ENCODE data around the gene TMEM11.

TMEM11 gene

GRCh38 chr17:21239680-21240368, 25.9 kb upstream of the TMEM11 start:
- Histone ChIP-seq H3K4me2 (ENCODE audit: low read length) (no peak overlapping the region), H3K27ac (ENCODE audit: low read depth, low read length) (peak overlapping the region; percentile 30), H3K4me1 (ENCODE audit: control insufficient read depth, low read depth, low read length) (no peaks in the 10 kb centered on the region), H3K9ac (ENCODE audit: low read length) (no peak overlapping the region), H3K4ac (ENCODE audit: low read depth, low read length) (no peak overlapping the region), H3K79me2 (ENCODE audit: control insufficient read depth, insufficient read depth, low read length) (no peaks in the 10 kb centered on the region), H3K56ac (ENCODE audit: low read length) (peak overlapping the region; percentile 28), H4K8ac (ENCODE audit: low read depth, low read length) (no peak overlapping the region), H3K27me3 (ENCODE audit: insufficient read depth, low read length, poor library complexity) (no peaks in the 10 kb centered on the region), H3K79me1 (ENCODE audit: low read length) (no peaks in the 10 kb centered on the region), H3K23ac (ENCODE audit: low read length) (no peak overlapping the region), H4K5ac (ENCODE audit: low read length) (no peak overlapping the region), H2BK15ac (replicated peaks; ENCODE audit: low read depth) (no peak overlapping the region), H3K4me3 (ENCODE audit: low read length) (no peak overlapping the region), H2BK120ac (ENCODE audit: low read depth, low read length) (no peak overlapping the region), H2BK5ac (ENCODE audit: low read length) (no peak overlapping the region), H2AK5ac (ENCODE audit: low read length) (no peak overlapping the region), H3K18ac (ENCODE audit: low read length) (no peak overlapping the region), H3K36me3 (ENCODE audit: control insufficient read depth, insufficient read depth, low read length) (no peaks in the 10 kb centered on the region)
- peak; percentile 72 for DNase-seq
- no CpG with 5 or more reads among the region's 12 CpGs for WGBS (ENCODE audit: extremely low coverage, insufficient coverage, low lambda C conversion rate)

DNA sequence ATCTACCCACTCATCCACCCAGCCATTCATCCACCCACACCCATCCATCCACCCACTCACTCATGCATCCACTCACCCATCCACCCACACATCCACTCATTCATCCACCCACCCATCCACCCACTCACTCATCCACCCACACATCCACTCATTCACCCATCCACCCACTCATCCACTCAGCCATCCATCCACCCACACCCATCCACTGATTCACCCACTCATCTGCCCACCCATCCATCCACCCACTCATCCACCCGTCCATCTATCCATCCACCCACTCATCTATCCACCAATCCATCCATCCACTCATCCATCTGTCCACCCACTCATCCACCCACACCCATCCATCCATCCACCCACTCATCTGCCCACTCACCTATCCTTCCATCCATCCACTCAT, 22.0 kb upstream of the TMEM11 start:
- no CpG with 5 or more reads among the region's 1 CpG for WGBS (ENCODE audit: extremely low coverage, insufficient coverage, low lambda C conversion rate)
- Histone ChIP-seq H4K8ac (ENCODE audit: low read depth, low read length) (no peak overlapping the region), H3K9ac (ENCODE audit: low read length) (no peak overlapping the region)

GRCh38 chr17:21233581-21234347, 19.8 kb upstream of the TMEM11 start:
- H3K4me1 ChIP-seq (ENCODE audit: control insufficient read depth, low read depth, low read length): no peaks in the 10 kb centered on the region
- H3K23ac ChIP-seq (ENCODE audit: low read length): no peak overlapping the region
- H2BK120ac ChIP-seq (ENCODE audit: low read depth, low read length): no peak overlapping the region
- H2AK5ac ChIP-seq (ENCODE audit: low read length): no peak overlapping the region
- no peaks in the 10 kb centered on the region for H3K36me3 ChIP-seq (ENCODE audit: control insufficient read depth, insufficient read depth, low read length)
- no peak overlapping the region for H3K4me2 ChIP-seq (ENCODE audit: low read length)
- no peaks in the 10 kb centered on the region for H3K79me1 ChIP-seq (ENCODE audit: low read length)
- no peaks in the 10 kb centered on the region for H3K27me3 ChIP-seq (ENCODE audit: insufficient read depth, low read length, poor library complexity)
- H3K9ac ChIP-seq (ENCODE audit: low read length): no peak overlapping the region
- no peak overlapping the region for H4K8ac ChIP-seq (ENCODE audit: low read depth, low read length)
- H2BK15ac ChIP-seq (replicated peaks; ENCODE audit: low read depth): no peak overlapping the region
- H3K56ac ChIP-seq (ENCODE audit: low read length): no peak overlapping the region
- no CpG with 5 or more reads among the region's 7 CpGs for WGBS (ENCODE audit: extremely low coverage, insufficient coverage, low lambda C conversion rate)
- H3K4ac ChIP-seq (ENCODE audit: low read depth, low read length): no peak overlapping the region
- H3K27ac ChIP-seq (ENCODE audit: low read depth, low read length): no peak overlapping the region
- no peak overlapping the region for H2BK5ac ChIP-seq (ENCODE audit: low read length)
- no peak for DNase-seq
- no peak overlapping the region for H4K5ac ChIP-seq (ENCODE audit: low read length)
- no peaks in the 10 kb centered on the region for H3K79me2 ChIP-seq (ENCODE audit: control insufficient read depth, insufficient read depth, low read length)
- H3K18ac ChIP-seq (ENCODE audit: low read length): no peak overlapping the region
- no peak overlapping the region for H3K4me3 ChIP-seq (ENCODE audit: low read length)

More for the DNA sequence above, 22.0 kb upstream of the TMEM11 start:
- no peak overlapping the region for H3K4ac ChIP-seq (ENCODE audit: low read depth, low read length)
- H2BK5ac ChIP-seq (ENCODE audit: low read length): no peak overlapping the region
- H2BK15ac ChIP-seq (replicated peaks; ENCODE audit: low read depth): no peak overlapping the region
- no peak overlapping the region for H3K18ac ChIP-seq (ENCODE audit: low read length)
- no peak for DNase-seq
- H2AK5ac ChIP-seq (ENCODE audit: low read length): no peak overlapping the region
- H3K36me3 ChIP-seq (ENCODE audit: control insufficient read depth, insufficient read depth, low read length): no peaks in the 10 kb centered on the region
- no peaks in the 10 kb centered on the region for H3K79me2 ChIP-seq (ENCODE audit: control insufficient read depth, insufficient read depth, low read length)
- no peak overlapping the region for H3K56ac ChIP-seq (ENCODE audit: low read length)
- H3K4me2 ChIP-seq (ENCODE audit: low read length): no peak overlapping the region
- H3K27ac ChIP-seq (ENCODE audit: low read depth, low read length): no peak overlapping the region
- H3K27me3 ChIP-seq (ENCODE audit: insufficient read depth, low read length, poor library complexity): no peaks in the 10 kb centered on the region
- no peaks in the 10 kb centered on the region for H3K79me1 ChIP-seq (ENCODE audit: low read length)
- H3K4me3 ChIP-seq (ENCODE audit: low read length): no peak overlapping the region
- H4K5ac ChIP-seq (ENCODE audit: low read length): no peak overlapping the region
- H2BK120ac ChIP-seq (ENCODE audit: low read depth, low read length): no peak overlapping the region
- H3K23ac ChIP-seq (ENCODE audit: low read length): no peak overlapping the region
- H3K4me1 ChIP-seq (ENCODE audit: control insufficient read depth, low read depth, low read length): no peaks in the 10 kb centered on the region

DNA sequence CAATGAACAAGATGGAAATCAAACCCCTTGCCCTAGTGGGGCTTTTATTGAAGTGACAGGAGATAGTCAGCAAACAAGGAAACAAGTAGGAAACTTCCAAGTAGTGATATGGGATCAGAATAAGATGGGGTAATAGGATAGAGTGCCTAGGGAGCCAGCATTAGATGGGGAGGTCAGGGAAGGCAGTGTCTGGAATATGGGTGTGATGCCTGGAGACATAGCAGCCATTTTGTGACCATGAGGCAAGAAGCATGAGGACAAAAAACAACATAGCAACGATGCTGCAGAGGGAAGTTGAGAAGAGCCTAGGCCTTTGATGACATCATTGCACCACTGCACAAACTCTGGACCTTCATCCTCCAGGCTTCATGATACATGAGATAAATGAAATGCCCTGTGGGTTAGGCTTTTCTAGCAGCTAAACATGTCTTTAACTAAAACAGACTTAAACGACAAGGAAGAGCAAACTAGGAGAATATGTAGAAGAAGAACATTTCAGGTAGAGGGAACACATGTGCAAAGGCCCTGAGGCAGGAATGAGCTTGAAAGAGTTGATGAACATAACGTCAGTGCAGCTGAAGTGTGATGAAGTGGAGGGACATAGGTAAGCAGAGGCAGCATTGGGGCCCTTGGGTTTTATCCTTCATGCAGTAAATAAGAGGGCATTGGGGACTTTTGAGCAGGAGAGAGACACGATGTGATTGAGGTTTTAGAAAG, 18.2 kb upstream of the TMEM11 start:
- Histone ChIP-seq H2BK15ac (replicated peaks; ENCODE audit: low read depth) (no peak overlapping the region), H4K5ac (ENCODE audit: low read length) (no peak overlapping the region), H3K27ac (ENCODE audit: low read depth, low read length) (no peak overlapping the region), H3K27me3 (ENCODE audit: insufficient read depth, low read length, poor library complexity) (no peaks in the 10 kb centered on the region), H3K56ac (ENCODE audit: low read length) (no peak overlapping the region), H3K9ac (ENCODE audit: low read length) (no peak overlapping the region), H3K79me2 (ENCODE audit: control insufficient read depth, insufficient read depth, low read length) (no peaks in the 10 kb centered on the region), H3K23ac (ENCODE audit: low read length) (no peak overlapping the region), H3K18ac (ENCODE audit: low read length) (no peak overlapping the region), H2BK120ac (ENCODE audit: low read depth, low read length) (no peak overlapping the region), H3K79me1 (ENCODE audit: low read length) (no peaks in the 10 kb centered on the region), H3K4me3 (ENCODE audit: low read length) (no peak overlapping the region), H2AK5ac (ENCODE audit: low read length) (no peak overlapping the region), H3K4me1 (ENCODE audit: control insufficient read depth, low read depth, low read length) (no peaks in the 10 kb centered on the region), H4K8ac (ENCODE audit: low read depth, low read length) (no peak overlapping the region), H3K4me2 (ENCODE audit: low read length) (no peak overlapping the region), H3K36me3 (ENCODE audit: control insufficient read depth, insufficient read depth, low read length) (no peaks in the 10 kb centered on the region), H2BK5ac (ENCODE audit: low read length) (no peak overlapping the region), H3K4ac (ENCODE audit: low read depth, low read length) (no peak overlapping the region)
- no peak for DNase-seq
- WGBS (ENCODE audit: extremely low coverage, insufficient coverage, low lambda C conversion rate): no CpG with 5 or more reads among the region's 4 CpGs

GRCh38 chr17:21231533-21231932, 17.6 kb upstream of the TMEM11 start:
- no CpG with 5 or more reads among the region's 6 CpGs for WGBS (ENCODE audit: extremely low coverage, insufficient coverage, low lambda C conversion rate)
- DNase-seq: no peak

More at GRCh38 chr17:21231533-21231932, 17.6 kb upstream of the TMEM11 start:
- Histone ChIP-seq H2BK120ac (ENCODE audit: low read depth, low read length) (no peak overlapping the region), H2AK5ac (ENCODE audit: low read length) (no peak overlapping the region), H3K79me1 (ENCODE audit: low read length) (no peaks in the 10 kb centered on the region), H3K27ac (ENCODE audit: low read depth, low read length) (no peak overlapping the region), H3K9ac (ENCODE audit: low read length) (no peak overlapping the region), H3K4me3 (ENCODE audit: low read length) (no peak overlapping the region), H2BK15ac (replicated peaks; ENCODE audit: low read depth) (no peak overlapping the region), H3K79me2 (ENCODE audit: control insufficient read depth, insufficient read depth, low read length) (no peaks in the 10 kb centered on the region), H4K8ac (ENCODE audit: low read depth, low read length) (no peak overlapping the region), H3K27me3 (ENCODE audit: insufficient read depth, low read length, poor library complexity) (no peaks in the 10 kb centered on the region), H3K18ac (ENCODE audit: low read length) (no peak overlapping the region), H3K4ac (ENCODE audit: low read depth, low read length) (no peak overlapping the region), H2BK5ac (ENCODE audit: low read length) (no peak overlapping the region), H3K4me2 (ENCODE audit: low read length) (no peak overlapping the region), H4K5ac (ENCODE audit: low read length) (no peak overlapping the region), H3K4me1 (ENCODE audit: control insufficient read depth, low read depth, low read length) (no peaks in the 10 kb centered on the region), H3K23ac (ENCODE audit: low read length) (no peak overlapping the region), H3K56ac (ENCODE audit: low read length) (no peak overlapping the region), H3K36me3 (ENCODE audit: control insufficient read depth, insufficient read depth, low read length) (no peaks in the 10 kb centered on the region)

Measured in mesendoderm (in vitro differentiated cells).